Measurements from ENCODE around the gene DHX29. TPM values are rescaled to one million over a fixed set of nuclear protein-coding genes. Genes with fewer than 3 reads are reported as not detected.
A peak's percentile ranks its signal among the peaks of the same experiment; 100 is the strongest.

Gene DHX29
- total and polyA plus RNA-seq, 2 experiments from 2014 or later: 17.2 to 40.4 TPM

DNA sequence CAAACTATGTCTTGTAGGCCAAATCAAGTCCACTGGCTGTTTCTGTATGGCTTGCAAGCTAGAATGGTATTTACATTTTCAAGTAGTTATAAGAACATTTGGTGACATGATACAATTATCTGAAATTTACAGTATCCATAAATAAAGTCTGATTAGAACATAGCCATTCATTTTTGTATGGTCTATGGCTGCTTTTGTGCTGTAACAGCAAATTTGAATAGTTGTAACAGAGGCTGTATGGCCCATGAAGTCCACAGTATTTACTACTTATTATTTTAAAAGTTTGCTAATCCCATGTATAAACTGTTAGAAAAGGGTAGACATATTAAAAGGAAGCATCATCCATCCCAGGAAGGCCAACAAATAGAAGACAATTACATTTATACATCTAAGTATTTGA lies 17.7 kb downstream of the DHX29 start:
- no peak for DNase-seq (ENCODE audit: low read depth in 1 of 2, low spot score in 1 of 2)
- peaks cover 83% of the 10 kb centered on the region for H3K36me3 ChIP-seq

DNA sequence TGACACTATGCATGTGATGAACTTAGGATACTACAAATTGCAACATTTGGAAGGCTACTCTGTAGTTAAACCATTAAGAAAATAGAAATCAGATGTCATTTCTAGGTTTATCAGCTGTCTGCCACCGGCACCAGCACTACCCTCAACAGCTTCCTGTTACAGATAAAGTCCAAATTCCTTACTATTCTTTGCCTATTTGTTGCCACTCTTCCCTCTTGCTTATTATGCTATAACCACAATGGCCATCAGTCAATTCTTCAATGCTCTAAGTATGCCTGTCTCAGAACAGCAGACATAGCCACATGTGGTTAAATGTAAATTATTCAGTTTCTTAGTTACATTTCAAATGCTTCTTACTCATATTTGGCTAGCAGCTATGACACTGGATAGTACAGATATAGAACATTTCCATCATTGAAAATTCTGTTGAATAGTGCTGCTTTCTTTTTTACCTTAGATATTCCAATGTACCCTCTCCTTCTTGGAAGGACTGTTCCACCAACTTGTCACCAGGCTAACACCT lies 21.0 kb downstream of the DHX29 start:
- Histone ChIP-seq H3K4me1 (ENCODE audit: low read depth) (peaks cover 4% of the 10 kb centered on the region), H3K36me3 (peaks cover 78% of the 10 kb centered on the region), H3K9me3 (ENCODE audit: low read depth) (no peaks in the 10 kb centered on the region), H3K27ac (peak overlapping the region; percentile 38), H3K27me3 (no peaks in the 10 kb centered on the region), H3K4me3 (no peak overlapping the region)
- TF ChIP-seq, protein P1, sequence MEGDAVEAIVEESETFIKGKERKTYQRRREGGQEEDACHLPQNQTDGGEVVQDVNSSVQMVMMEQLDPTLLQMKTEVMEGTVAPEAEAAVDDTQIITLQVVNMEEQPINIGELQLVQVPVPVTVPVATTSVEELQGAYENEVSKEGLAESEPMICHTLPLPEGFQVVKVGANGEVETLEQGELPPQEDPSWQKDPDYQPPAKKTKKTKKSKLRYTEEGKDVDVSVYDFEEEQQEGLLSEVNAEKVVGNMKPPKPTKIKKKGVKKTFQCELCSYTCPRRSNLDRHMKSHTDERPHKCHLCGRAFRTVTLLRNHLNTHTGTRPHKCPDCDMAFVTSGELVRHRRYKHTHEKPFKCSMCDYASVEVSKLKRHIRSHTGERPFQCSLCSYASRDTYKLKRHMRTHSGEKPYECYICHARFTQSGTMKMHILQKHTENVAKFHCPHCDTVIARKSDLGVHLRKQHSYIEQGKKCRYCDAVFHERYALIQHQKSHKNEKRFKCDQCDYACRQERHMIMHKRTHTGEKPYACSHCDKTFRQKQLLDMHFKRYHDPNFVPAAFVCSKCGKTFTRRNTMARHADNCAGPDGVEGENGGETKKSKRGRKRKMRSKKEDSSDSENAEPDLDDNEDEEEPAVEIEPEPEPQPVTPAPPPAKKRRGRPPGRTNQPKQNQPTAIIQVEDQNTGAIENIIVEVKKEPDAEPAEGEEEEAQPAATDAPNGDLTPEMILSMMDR (IDR thresholded peaks at IDR 0.05; ENCODE audit: low read depth, low read length): no peak
- peak in 1 of 2 donors; percentile 5 for DNase-seq (ENCODE audit: low read depth in 1 of 2, low spot score in 1 of 2)

More for the DNA sequence above, 17.7 kb downstream of the DHX29 start:
- H3K27ac ChIP-seq: no peak overlapping the region
- TF ChIP-seq, protein P1 (IDR thresholded peaks at IDR 0.05; ENCODE audit: low read depth, low read length): no peak
- no peaks in the 10 kb centered on the region for H3K27me3 ChIP-seq
- H3K9me3 ChIP-seq (ENCODE audit: low read depth): no peaks in the 10 kb centered on the region
- no peak overlapping the region for H3K4me3 ChIP-seq
- peaks cover 4% of the 10 kb centered on the region for H3K4me1 ChIP-seq (ENCODE audit: low read depth)

DNA sequence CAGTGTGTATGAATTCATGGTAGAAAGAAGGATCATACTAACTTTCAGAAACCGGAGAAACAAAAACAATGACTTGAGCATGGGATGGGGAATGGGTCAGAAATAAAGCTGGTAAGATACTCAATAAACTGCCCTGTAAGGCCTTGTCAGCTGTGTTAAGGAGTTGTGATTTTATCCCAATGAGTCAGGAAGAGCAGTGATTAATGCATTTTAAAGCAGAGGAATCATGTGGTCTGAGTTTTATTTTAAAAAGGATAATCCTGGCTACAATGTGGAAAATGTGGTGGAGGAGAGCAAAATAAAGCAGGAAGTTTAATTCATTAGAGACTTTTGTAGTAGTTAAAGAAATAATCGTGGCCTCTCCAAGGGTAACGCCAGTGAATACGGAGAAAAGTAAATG lies 28.7 kb downstream of the DHX29 start:
- Histone ChIP-seq H3K36me3 (peaks cover 63% of the 10 kb centered on the region), H3K9me3 (ENCODE audit: low read depth) (no peaks in the 10 kb centered on the region), H3K4me1 (ENCODE audit: low read depth) (no peaks in the 10 kb centered on the region), H3K27me3 (no peaks in the 10 kb centered on the region), H3K4me3 (no peak overlapping the region), H3K27ac (no peak overlapping the region)
- TF ChIP-seq, protein P1 (IDR thresholded peaks at IDR 0.05; ENCODE audit: low read depth, low read length): no peak
- DNase-seq (ENCODE audit: low read depth in 1 of 2, low spot score in 1 of 2): no peak

DNA sequence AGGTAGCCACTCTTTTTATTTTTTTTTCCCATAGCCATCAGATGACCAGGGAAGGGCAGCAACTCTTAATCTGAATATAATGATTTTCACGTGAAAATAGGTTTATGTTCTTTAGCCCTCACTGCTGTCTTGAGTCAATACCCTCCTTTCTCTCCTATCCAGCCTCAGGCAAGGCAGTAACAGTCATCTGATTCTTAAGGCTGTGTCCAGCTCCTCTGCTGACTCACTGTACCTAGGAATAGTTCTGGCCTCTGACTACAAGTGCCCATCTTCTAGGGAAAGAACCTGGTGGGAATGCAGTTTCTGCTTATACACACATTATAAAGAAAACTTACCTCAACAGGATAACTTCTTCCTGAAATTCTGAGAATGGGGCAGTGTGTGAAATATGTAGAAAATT lies 30.7 kb downstream of the DHX29 start:
- Histone ChIP-seq H3K9me3 (ENCODE audit: low read depth) (no peaks in the 10 kb centered on the region), H3K4me1 (ENCODE audit: low read depth) (no peaks in the 10 kb centered on the region), H3K27me3 (no peaks in the 10 kb centered on the region), H3K27ac (no peak overlapping the region), H3K36me3 (peaks cover 65% of the 10 kb centered on the region), H3K4me3 (no peak overlapping the region)
- no peak for DNase-seq (ENCODE audit: low read depth in 1 of 2, low spot score in 1 of 2)
- TF ChIP-seq, protein P1 (IDR thresholded peaks at IDR 0.05; ENCODE audit: low read depth, low read length): no peak

DNA sequence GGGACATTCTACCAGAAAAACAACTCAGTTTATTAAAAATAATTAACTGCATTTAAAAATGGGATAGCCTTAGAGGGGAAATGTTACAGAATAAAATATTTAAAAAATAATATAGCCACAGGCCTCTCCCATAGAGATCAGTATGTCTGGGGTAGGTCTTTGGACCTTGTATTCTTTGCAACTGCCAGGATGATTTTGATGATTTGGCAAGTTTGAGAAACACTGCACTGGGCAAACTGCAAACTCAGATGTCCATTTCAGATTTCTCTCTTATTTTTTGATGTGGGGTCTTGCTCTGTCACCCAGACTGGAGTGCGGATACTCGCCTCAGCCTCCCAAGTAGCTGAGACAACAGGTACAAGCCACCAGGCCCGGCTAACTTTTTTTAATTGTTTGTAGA lies 49.2 kb downstream of the DHX29 start:
- Histone ChIP-seq H3K4me3 (no peak overlapping the region), H3K27ac (no peak overlapping the region), H3K9me3 (ENCODE audit: low read depth) (no peaks in the 10 kb centered on the region), H3K4me1 (ENCODE audit: low read depth) (no peaks in the 10 kb centered on the region), H3K27me3 (no peaks in the 10 kb centered on the region), H3K36me3 (peaks cover 55% of the 10 kb centered on the region)
- TF ChIP-seq, protein P1 (IDR thresholded peaks at IDR 0.05; ENCODE audit: low read depth, low read length): no peak
- DNase-seq (ENCODE audit: low read depth in 1 of 2, low spot score in 1 of 2): no peak
